Ishikawa (cell line): ENCODE results near the gene AHSG.

Experiments used
- CEBPB ChIP-seq: IDR thresholded peaks from 2 replicates; pipeline ENCODE4 v1.6.1; 2012
- CREB1 ChIP-seq: IDR thresholded peaks from 2 replicates; pipeline ENCODE4 v1.6.1; 2012; ENCODE audit warnings: low read depth
- EGR1 ChIP-seq: IDR thresholded peaks from 2 replicates; pipeline ENCODE4 v1.6.1; 2012
- EP300 ChIP-seq: IDR thresholded peaks from 2 replicates; pipeline ENCODE4 v1.6.1; 2012; ENCODE audit warnings: borderline replicate concordance
- FOXM1 ChIP-seq: IDR thresholded peaks from 2 replicates; pipeline ENCODE4 v1.6.1; 2012; ENCODE audit warnings: low read depth, borderline replicate concordance
- MAX ChIP-seq: IDR thresholded peaks from 2 replicates; pipeline ENCODE4 v1.6.1; 2012
- NFIC ChIP-seq: IDR thresholded peaks from 2 replicates; pipeline ENCODE4 v1.6.1; 2012
- RAD21 ChIP-seq: IDR thresholded peaks from 2 replicates; pipeline ENCODE4 v1.6.1; 2012; ENCODE audit warnings: low read depth
- REST ChIP-seq: IDR thresholded peaks from 2 replicates; pipeline ENCODE4 v1.6.1; 2012; ENCODE audit warnings: low read depth, mild to moderate bottlenecking
- TAF1 ChIP-seq: IDR thresholded peaks from 2 replicates; pipeline ENCODE4 v1.6.1; 2012; ENCODE audit warnings: low read depth, mild to moderate bottlenecking
- TCF12 ChIP-seq: IDR thresholded peaks from 2 replicates; pipeline ENCODE4 v1.6.1; 2012; ENCODE audit warnings: low read depth
- TEAD4 ChIP-seq: IDR thresholded peaks from 2 replicates; pipeline ENCODE4 v1.6.1; 2012
- USF1 ChIP-seq: IDR thresholded peaks from 2 replicates; pipeline ENCODE4 v1.6.1; 2012
- YY1 ChIP-seq: IDR thresholded peaks from 2 replicates; pipeline ENCODE4 v1.6.1; 2012; ENCODE audit warnings: low read depth
- ZBTB7A ChIP-seq: IDR thresholded peaks from 2 replicates; pipeline ENCODE4 v1.6.1; 2012; ENCODE audit warnings: low read depth

AHSG gene

GRCh38 chr3:186626254-186626847 lies 13.5 kb downstream of the AHSG start:
- TF ChIP-seq TEAD4 (no peak), EP300 (no peak), RAD21 (no peak), CEBPB (no peak)

- TF ChIP-seq ZBTB7A, result no peak
- no peak for TF ChIP-seq MAX
- no peak for TF ChIP-seq NFIC
- no peak for TF ChIP-seq TAF1
- TF ChIP-seq TEAD4, result no peak
- TF ChIP-seq YY1, result no peak
- TF ChIP-seq REST, result no peak
- TF ChIP-seq TCF12, result no peak
- TF ChIP-seq FOXM1, result no peak
- no peak for TF ChIP-seq RAD21
- TF ChIP-seq CEBPB, result no peak
- no peak for TF ChIP-seq CREB1
- no peak for TF ChIP-seq USF1
- TF ChIP-seq EGR1, result no peak
- no peak for TF ChIP-seq EP300
These were observed 15.1 kb downstream of the AHSG start for GRCh38 chr3:186627852-186628414.

- TF ChIP-seq REST, result no peak
- no peak for TF ChIP-seq TAF1
- TF ChIP-seq USF1, result no peak
- no peak for TF ChIP-seq FOXM1
- no peak for TF ChIP-seq ZBTB7A
- no peak for TF ChIP-seq TCF12
- no peak for TF ChIP-seq EP300
- no peak for TF ChIP-seq TEAD4
- TF ChIP-seq MAX, result no peak
- TF ChIP-seq CEBPB, result no peak
- no peak for TF ChIP-seq EGR1
- no peak for TF ChIP-seq RAD21
- no peak for TF ChIP-seq NFIC
- no peak for TF ChIP-seq YY1
- TF ChIP-seq CREB1, result no peak
These were observed 15.9 kb downstream of the AHSG start for GRCh38 chr3:186628756-186629155.

GRCh38 chr3:186630950-186631641 lies 18.2 kb downstream of the AHSG start:
- TF ChIP-seq REST (no peak), TAF1 (no peak), NFIC (no peak), EP300 (no peak), EGR1 (no peak), TEAD4 (no peak), CREB1 (no peak), USF1 (no peak), CEBPB (no peak), RAD21 (no peak)
